ENCODE measurements around the gene SHH.

GRCh38 chr7:155840909-155841308 is 28.6 kb upstream of the SHH start:
- TF ChIP-seq SPI1 (IDR thresholded peaks at IDR 0.05; ENCODE audit: low read depth, low read length) (no peak), POLR2AphosphoS5 (IDR thresholded peaks at IDR 0.05; ENCODE audit: low read depth, low read length) (no peak), POLR2A (IDR thresholded peaks at IDR 0.05; ENCODE audit: low read depth, low read length) (no peak)

Data from GM12891 (cell line).